GM12892 (cell line): ENCODE data around the gene HLA-DQB2.

Experiments used
- DNase-seq: peaks from one replicate; pipeline ENCODE4 v3.0.0; 2011; ENCODE audit not compliant: insufficient read length
- FAIRE-seq: peaks from 2 replicates; lab custom pipeline; 2011; peaks lifted over from hg19 to GRCh38; lab: Jason Lieb, UNC
- POLR2A ChIP-seq: IDR thresholded peaks from 2 replicates; pipeline ENCODE4 v1.6.1; 2011; ENCODE audit warnings: low read depth, low read length, control low read depth
- POLR2AphosphoS5 ChIP-seq: IDR thresholded peaks from 2 replicates; pipeline ENCODE4 v1.6.1; 2011; ENCODE audit warnings: low read depth, low read length, control low read depth
- TAF1 ChIP-seq: IDR thresholded peaks from 2 replicates; pipeline ENCODE4 v1.6.1; 2011; ENCODE audit warnings: low read depth, mild to moderate bottlenecking, control low read depth, low read length, borderline replicate concordance

The HLA-DQB2 gene

GRCh38 chr6:32744776-32745175 is 18.6 kb downstream of the HLA-DQB2 start:
- TF ChIP-seq TAF1 (no peak), POLR2AphosphoS5 (no peak), POLR2A (no peak)
- no peak for FAIRE-seq
- no peak for DNase-seq

GRCh38 chr6:32742374-32742773 is 21.0 kb downstream of the HLA-DQB2 start:
- FAIRE-seq: no peak
- no peak for DNase-seq
- no peak for TF ChIP-seq POLR2AphosphoS5
- TF ChIP-seq POLR2A: no peak
- no peak for TF ChIP-seq TAF1

DNA sequence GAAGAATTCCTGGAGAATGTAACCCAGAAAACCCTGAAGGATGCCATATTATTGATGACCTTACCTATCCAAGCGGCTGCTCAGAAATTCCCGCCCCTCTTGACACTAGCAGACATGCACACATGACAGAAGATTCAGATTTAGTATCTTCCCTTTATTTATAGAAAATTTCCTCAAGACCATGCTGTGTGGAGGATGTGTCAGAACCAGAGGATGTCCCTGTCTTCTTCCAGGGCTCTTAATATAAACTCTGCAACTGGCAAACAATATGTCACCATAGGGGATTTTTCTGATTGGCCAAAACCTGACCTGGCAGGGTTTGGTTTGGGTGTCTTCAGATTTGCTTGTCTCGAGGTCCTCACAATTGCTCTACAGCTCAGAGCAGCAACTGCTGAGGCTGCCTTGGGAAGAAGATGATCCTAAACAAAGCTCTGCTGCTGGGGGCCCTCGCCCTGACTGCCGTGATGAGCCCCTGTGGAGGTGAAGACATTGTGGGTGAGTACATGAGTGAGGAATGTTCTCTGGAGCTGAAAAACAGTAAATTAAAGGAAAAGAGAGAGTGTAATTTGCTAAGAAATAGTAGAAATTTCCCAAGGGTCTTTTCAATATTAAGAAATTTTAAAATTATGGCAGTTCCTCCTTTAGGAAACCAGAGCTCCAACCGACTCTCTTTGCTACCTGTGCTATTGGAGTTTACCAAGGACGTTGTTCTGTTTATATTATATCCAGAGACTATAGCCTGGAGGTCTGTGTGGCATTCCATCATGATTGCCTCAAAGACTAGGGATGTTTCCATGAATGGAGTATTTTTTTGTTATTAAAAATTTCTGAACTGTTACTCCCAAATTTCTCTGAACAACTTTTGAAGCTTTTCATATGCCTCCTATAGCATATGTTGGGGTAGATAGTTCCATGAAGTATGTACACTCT is 22.0 kb downstream of the HLA-DQB2 start, which contains the start of gene HLA-DQA2:
Gene HLA-DQA2, plus strand, starts transcription at position 361 of the 930 bp plus-strand sequence. Its CDS starts 53 bp downstream, at position 414.
- TF ChIP-seq TAF1 (no peak), POLR2A (no peak), POLR2AphosphoS5 (no peak)
- DNase-seq (no peak), FAIRE-seq (no peak)

DNA sequence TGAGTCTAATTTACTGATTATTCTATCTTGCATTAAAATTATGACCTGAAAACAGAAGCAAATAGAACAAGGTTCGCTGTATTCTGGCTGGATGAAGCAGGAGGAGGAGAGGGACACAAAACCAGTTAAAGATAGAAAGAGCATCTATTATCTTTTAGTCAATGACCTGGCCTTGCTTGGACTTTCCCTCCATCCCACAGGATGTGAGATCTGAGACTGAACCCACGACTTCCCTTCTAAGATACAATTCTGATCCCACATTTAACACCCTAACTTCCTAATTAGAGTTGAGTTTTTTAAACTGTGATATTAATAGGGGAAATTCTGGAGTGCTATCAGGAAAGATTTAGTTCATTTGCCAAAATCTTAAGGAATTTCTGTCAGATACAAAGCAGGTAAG is 25.2 kb downstream of the HLA-DQB2 start:
- TF ChIP-seq TAF1 (no peak), POLR2AphosphoS5 (no peak), POLR2A (no peak)
- DNase-seq (no peak), FAIRE-seq (no peak)

GRCh38 chr6:32718879-32719278 is 44.5 kb downstream of the HLA-DQB2 start:
- TF ChIP-seq POLR2AphosphoS5 (no peak), POLR2A (no peak), TAF1 (no peak)
- DNase-seq (no peak), FAIRE-seq (no peak)

DNA sequence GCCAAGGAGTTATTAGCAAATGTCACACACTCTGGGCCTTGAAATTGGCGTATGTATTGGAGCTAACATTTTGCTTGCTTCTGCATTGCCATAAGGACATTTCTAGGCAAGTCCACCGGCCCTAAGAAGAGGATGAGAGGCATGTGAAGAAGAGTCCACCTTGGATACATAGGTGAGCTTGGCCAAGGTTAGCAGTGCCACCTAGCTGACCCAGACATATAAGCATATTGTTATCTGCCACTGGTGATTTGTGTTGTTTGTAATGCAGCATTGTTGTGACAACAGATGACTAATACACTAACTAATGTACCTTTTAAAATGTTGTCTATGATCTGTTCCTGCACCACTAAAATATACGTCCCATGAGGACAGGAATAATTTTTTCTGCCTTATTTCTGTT is 46.9 kb downstream of the HLA-DQB2 start:
- FAIRE-seq (no peak), DNase-seq (no peak)
- TF ChIP-seq POLR2A (no peak), TAF1 (no peak), POLR2AphosphoS5 (no peak)

DNA sequence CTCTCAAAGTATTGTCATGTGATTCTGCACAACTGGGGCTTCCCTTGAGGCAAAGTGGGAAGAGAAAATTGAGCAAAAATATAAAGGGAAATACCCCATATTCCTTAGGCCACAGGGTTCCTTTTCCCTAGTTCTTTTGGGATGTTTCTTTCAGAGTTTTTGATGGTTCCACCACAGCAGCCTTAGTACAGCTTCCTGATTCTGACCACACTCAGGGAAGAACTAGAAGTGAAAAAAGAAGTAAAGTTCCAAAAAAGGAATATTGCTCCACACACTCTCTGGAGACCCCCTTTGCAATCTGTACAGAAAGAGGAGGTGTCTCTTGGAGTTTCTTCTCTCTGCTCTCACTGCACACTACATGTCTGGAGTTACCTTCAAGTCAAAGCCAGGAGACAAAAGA is 50.1 kb downstream of the HLA-DQB2 start:
- DNase-seq (no peak), FAIRE-seq (no peak)
- TF ChIP-seq POLR2A (no peak), POLR2AphosphoS5 (no peak), TAF1 (no peak)

GRCh38 chr6:32709625-32710024 is 53.7 kb downstream of the HLA-DQB2 start:
- FAIRE-seq: no peak
- no peak for DNase-seq
- TF ChIP-seq POLR2AphosphoS5 (no peak), TAF1 (no peak), POLR2A (no peak)
